NCI-H2227 (cell line): ENCODE results near the gene NT5C3B.

Source experiments
- DNase-seq: peaks from one replicate; lab custom pipeline; 2025; ENCODE audit not compliant: unreplicated experiment; lab: John Stamatoyannopoulos, UW

The NT5C3B gene

GRCh38 chr17:41811549-41812380, 24.3 kb downstream of the NT5C3B start, which contains the start of gene P3H4:
TSS of gene P3H4 (minus strand) at chr17:41811949. CDS start at chr17:41811915, 34 bp downstream.
- peak; percentile 82 for DNase-seq

GRCh38 chr17:41810659-41811548, 25.1 kb downstream of the NT5C3B start:
- DNase-seq, result peak; percentile 66

GRCh38 chr17:41806685-41807445, 29.2 kb downstream of the NT5C3B start:
- no peak for DNase-seq

GRCh38 chr17:41803049-41804020, 32.7 kb downstream of the NT5C3B start:
- no peak for DNase-seq

GRCh38 chr17:41801374-41802271, 34.4 kb downstream of the NT5C3B start:
- peak; percentile 87 for DNase-seq

- DNase-seq, result peak; percentile 33
Measured at GRCh38 chr17:41800601-41801373, 35.2 kb downstream of the NT5C3B start.

GRCh38 chr17:41799366-41799765, 36.7 kb downstream of the NT5C3B start:
- no peak for DNase-seq

GRCh38 chr17:41797377-41797776, 38.7 kb downstream of the NT5C3B start:
- no peak for DNase-seq

GRCh38 chr17:41796121-41796895, 39.7 kb downstream of the NT5C3B start:
- DNase-seq, result no peak

- DNase-seq, result no peak
Measured at GRCh38 chr17:41794540-41794975, 41.5 kb downstream of the NT5C3B start.

- DNase-seq, result no peak
Measured at GRCh38 chr17:41793784-41794539, 42.1 kb downstream of the NT5C3B start.

- peak; percentile 59 for DNase-seq
Measured at GRCh38 chr17:41792845-41793783, 42.9 kb downstream of the NT5C3B start.

GRCh38 chr17:41787021-41787418, 49.0 kb downstream of the NT5C3B start:
- no peak for DNase-seq

- DNase-seq, result peak; percentile 99
Measured at GRCh38 chr17:41786227-41787020, 49.6 kb downstream of the NT5C3B start, which contains the start of gene JUP. TSS of gene JUP (minus strand) at chr17:41786711. CDS start at chr17:41771854, 14,857 bp downstream.

GRCh38 chr17:41785859-41786226, 50.2 kb downstream of the NT5C3B start:
- no peak for DNase-seq
